Body of pancreas (tissue), 4 donors: ENCODE results near the gene ESYT1.
A peak's percentile ranks its signal among the peaks of the same experiment; 100 is the strongest.

Experiments
- CTCF ChIP-seq, 7 experiments: fragments of 450-650 bp in 4 of 7; fragments of 200-600 bp in 3 of 7; sonication (generic) in 3 of 7; IDR thresholded peaks; one replicate each; pipeline ENCODE4 v1.5.1; 2016 to 2019; ENCODE audit warnings: antibody characterized with exemption in 7 of 7
- POLR2A ChIP-seq, 3 donors: fragments of 450-650 bp; IDR thresholded peaks; one replicate each; pipeline ENCODE4 v1.6.1; 2016; ENCODE audit warnings: antibody characterized with exemption in 3 of 3, mild to moderate bottlenecking in 2 of 3

GRCh38 chr12:56081393-56082347 is 46.4 kb upstream of the ESYT1 start:
- TF ChIP-seq POLR2A (IDR thresholded peaks at IDR 0.05): peak; percentile 45 to 57 (median 47)
- TF ChIP-seq CTCF (IDR thresholded peaks at IDR 0.05): no peak
